GM23338 (cell line): Measurements from ENCODE around the gene DBH. TPM values are rescaled to one million over a fixed set of nuclear protein-coding genes. Genes with fewer than 3 reads are reported as not detected.

Experiments
- ATAC-seq: fragments of 200-7000 bp; cut with Tn5 transposase; 3 replicates; pipeline ENCODE4 v1.9.1; 2020
- DNase-seq: peaks from one replicate; pipeline ENCODE4 v3.0.0-alpha.2; 2015; ENCODE audit warnings: low spot score
- H2AFZ ChIP-seq: fragments of 200-600 bp; sonication (generic); 2 replicates; pipeline ENCODE4 v1.8.0; 2016; ENCODE audit warnings: antibody characterized with exemption, mild to moderate bottlenecking, moderate library complexity
- H3F3A ChIP-seq: fragments of 200-600 bp; sonication (generic); replicated peaks from 2 replicates; pipeline ENCODE4 v1.8.0; 2017; ENCODE audit warnings: antibody characterized with exemption, mixed run types, low read depth
- H3K27ac ChIP-seq: fragments of 200-600 bp; sonication (generic); 2 replicates; pipeline ENCODE4 v1.6.1; 2016; ENCODE audit warnings: low read depth
- H3K27me3 ChIP-seq: fragments of 200-600 bp; sonication (generic); 2 replicates; pipeline ENCODE4 v1.8.0; 2016; ENCODE audit warnings: mild to moderate bottlenecking, mixed run types, moderate library complexity; ENCODE audit not compliant: insufficient read depth
- H3K36me3 ChIP-seq: fragments of 200-600 bp; sonication (generic); 2 replicates; pipeline ENCODE4 v1.8.0; 2016; ENCODE audit warnings: mild to moderate bottlenecking; ENCODE audit not compliant: insufficient read depth
- H3K4me1 ChIP-seq: fragments of 200-600 bp; sonication (generic); 2 replicates; pipeline ENCODE4 v1.8.0; 2016; ENCODE audit warnings: mild to moderate bottlenecking, moderate library complexity; ENCODE audit not compliant: insufficient read depth
- H3K4me2 ChIP-seq: fragments of 200-600 bp; sonication (generic); 2 replicates; pipeline ENCODE4 v1.7.1; 2017; ENCODE audit warnings: mixed run types
- H3K4me3 ChIP-seq: fragments of 200-600 bp; sonication (generic); 2 replicates; pipeline ENCODE4 v1.6.1; 2016; ENCODE audit warnings: mixed run types
- H3K79me2 ChIP-seq: fragments of 200-600 bp; sonication (generic); replicated peaks from 2 replicates; pipeline ENCODE4 v1.8.0; 2017; ENCODE audit warnings: mild to moderate bottlenecking; ENCODE audit not compliant: insufficient read depth
- H3K9me2 ChIP-seq: fragments of 200-600 bp; sonication (generic); 2 replicates; pipeline ENCODE4 v1.8.0; 2017; ENCODE audit not compliant: insufficient read depth
- H4K20me1 ChIP-seq: fragments of 200-600 bp; sonication (generic); replicated peaks from 2 replicates; pipeline ENCODE4 v1.8.0; 2017; ENCODE audit warnings: mild to moderate bottlenecking; ENCODE audit not compliant: insufficient read depth
- H3K27ac Mint-ChIP-seq: 2 replicates; pipeline ENCODE4 v1.8.0; 2020; ENCODE audit warnings: inconsistent platforms, mild to moderate bottlenecking, moderate library complexity, mixed read lengths
- H3K27me3 Mint-ChIP-seq: 3 replicates; pipeline ENCODE4 v1.8.0; 2022; ENCODE audit warnings: low read depth, mild to moderate bottlenecking, moderate library complexity, mixed read lengths, inconsistent platforms; ENCODE audit not compliant: insufficient read depth, poor library complexity
- H3K36me3 Mint-ChIP-seq: 3 replicates; pipeline ENCODE4 v1.8.0; 2021; ENCODE audit warnings: low read depth, mild to moderate bottlenecking, inconsistent platforms, moderate library complexity, mixed read lengths
- H3K4me1 Mint-ChIP-seq: 3 replicates; pipeline ENCODE4 v1.8.0; 2020; ENCODE audit warnings: mild to moderate bottlenecking, inconsistent platforms, mixed read lengths
- H3K4me3 Mint-ChIP-seq: 3 replicates; pipeline ENCODE4 v1.8.0; 2021; ENCODE audit warnings: moderate library complexity, mild to moderate bottlenecking, inconsistent platforms, mixed read lengths
- H3K9me3 Mint-ChIP-seq: 3 replicates; pipeline ENCODE4 v1.8.0; 2020; ENCODE audit warnings: moderate library complexity, mild to moderate bottlenecking, inconsistent platforms, mixed read lengths
- CREB1 ChIP-seq: fragments of 250-450 bp; sonication (Bioruptor Pico); IDR thresholded peaks from 2 replicates; pipeline ENCODE4 v1.5.0; 2020; ENCODE audit warnings: low read depth, mild to moderate bottlenecking, moderate library complexity
- EZH2 ChIP-seq: fragments of 200-600 bp; sonication (generic); IDR thresholded peaks from one replicate; pipeline ENCODE4 v1.8.0; 2017; ENCODE audit warnings: antibody characterized with exemption, mild to moderate bottlenecking, low read depth; ENCODE audit not compliant: unreplicated experiment
- EZH2phosphoT487 ChIP-seq: fragments of 200-600 bp; sonication (generic); IDR thresholded peaks from one replicate; pipeline ENCODE4 v1.8.1; 2018; ENCODE audit warnings: antibody characterized with exemption; ENCODE audit not compliant: unreplicated experiment
- JUNB ChIP-seq: IDR thresholded peaks from one replicate; pipeline ENCODE4 v1.6.1; 2016; ENCODE audit warnings: antibody characterized with exemption; ENCODE audit not compliant: unreplicated experiment
- NANOG ChIP-seq: IDR thresholded peaks from 2 replicates; pipeline ENCODE4 v1.6.1; 2016; ENCODE audit warnings: antibody characterized with exemption, borderline replicate concordance
- POLR2AphosphoS5 ChIP-seq: IDR thresholded peaks from 2 replicates; pipeline ENCODE4 v1.6.1; 2016; ENCODE audit warnings: antibody characterized with exemption, low read depth
- STAT1 ChIP-seq: IDR thresholded peaks from one replicate; pipeline ENCODE4 v1.6.1; 2016; ENCODE audit warnings: antibody characterized with exemption; ENCODE audit not compliant: unreplicated experiment
- ZNF114 ChIP-seq: fragments of 250-450 bp; sonication (Bioruptor Pico); IDR thresholded peaks from 2 replicates; pipeline ENCODE4 v1.5.0; 2020; ENCODE audit warnings: mild to moderate bottlenecking, moderate library complexity
- ZNF331 ChIP-seq: fragments of 250-450 bp; sonication (Bioruptor Pico); IDR thresholded peaks from 2 replicates; pipeline ENCODE4 v1.5.0; 2020; ENCODE audit warnings: low read depth, mild to moderate bottlenecking, moderate library complexity
- polyA plus RNA-seq: library from polyadenylated mRNA; unstranded; fragments of >200 nt; fragmentation: Nextera tagmentation; extraction: Ambion mirVana; gene quantifications from 2 replicates; pipeline ENCODE4 v1.2.1, GENCODE V29; 2016
- total RNA-seq: library from RNA; depleted of rRNA; stranded (reverse); fragments of >200 nt; shearing (Covaris generic); gene quantifications from 2 replicates; pipeline ENCODE4 v1.2.3, GENCODE V29; 2014
- TF ChIP-seq, protein P1 (sequence below): IDR thresholded peaks from one replicate; pipeline ENCODE4 v1.6.1; 2018; ENCODE audit warnings: antibody characterized with exemption; ENCODE audit not compliant: unreplicated experiment
- TF ChIP-seq, protein P2 (sequence below): IDR thresholded peaks from 2 replicates; pipeline ENCODE4 v1.6.1; 2016; ENCODE audit warnings: antibody characterized with exemption
- TF ChIP-seq, protein P3 (sequence below): fragments of 250-450 bp; sonication (Bioruptor Pico); IDR thresholded peaks from 2 replicates; pipeline ENCODE4 v1.5.0; 2020; ENCODE audit warnings: mild to moderate bottlenecking, moderate library complexity
- TF ChIP-seq, protein P4 (sequence below), 2 experiments: fragments of 200-600 bp in 1 of 2; sonication (generic) in 1 of 2; conservative IDR thresholded peaks; 2 replicates each; pipeline versions ENCODE4 v1.5.1 to v1.6.1; 2016 to 2017; ENCODE audit warnings: antibody characterized with exemption in 2 of 2, low read depth in 2 of 2, mild to moderate bottlenecking in 2 of 2, moderate library complexity in 1 of 2

Gene DBH
- total and polyA plus RNA-seq, 2 experiments from 2014 or later: 0.08 to 0.24 TPM

DNA sequence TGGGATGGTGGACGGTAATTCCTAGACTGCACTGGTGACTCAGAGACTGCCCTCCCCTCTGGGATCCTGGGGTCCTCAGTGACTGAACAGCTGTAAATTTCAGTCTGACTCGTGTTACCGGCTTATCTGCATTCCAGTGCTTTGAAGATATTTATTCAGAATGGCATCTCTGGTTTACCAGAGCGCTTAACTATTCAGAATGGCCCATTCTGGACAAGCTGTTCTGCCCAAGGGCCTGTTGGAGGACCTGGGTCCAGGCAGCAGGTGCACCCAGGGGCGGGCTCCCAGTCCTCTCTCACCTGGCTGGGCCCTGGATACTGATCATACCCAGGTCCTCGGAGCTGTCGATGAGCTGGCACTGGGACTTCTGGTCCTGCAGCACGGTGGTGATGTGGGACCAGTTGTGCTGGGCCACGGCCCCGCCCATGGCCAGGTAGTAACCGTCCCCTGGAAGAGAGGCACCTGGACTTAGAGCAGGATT is 54.0 kb downstream of the DBH start:
- Histone ChIP-seq H3K79me2 (no peaks in the 10 kb centered on the region), H3K4me3 (no peak overlapping the region), H3K27ac (no peak overlapping the region), H3F3A (no peaks in the 10 kb centered on the region), H2AFZ (no peak overlapping the region), H3K27me3 (no peaks in the 10 kb centered on the region), H3K9me2 (no peaks in the 10 kb centered on the region), H4K20me1 (no peaks in the 10 kb centered on the region), H3K36me3 (no peaks in the 10 kb centered on the region), H3K4me1 (no peaks in the 10 kb centered on the region), H3K4me2 (no peak overlapping the region)
- H3K4me3 Mint-ChIP-seq: no peak overlapping the region
- DNase-seq: no peak
- peaks cover 13% of the 10 kb centered on the region for H3K4me1 Mint-ChIP-seq
- ATAC-seq: no peak
- no peaks in the 10 kb centered on the region for H3K9me3 Mint-ChIP-seq
- peaks cover 13% of the 10 kb centered on the region for H3K27me3 Mint-ChIP-seq
- TF ChIP-seq STAT1: no peak
- TF ChIP-seq, protein P1, sequence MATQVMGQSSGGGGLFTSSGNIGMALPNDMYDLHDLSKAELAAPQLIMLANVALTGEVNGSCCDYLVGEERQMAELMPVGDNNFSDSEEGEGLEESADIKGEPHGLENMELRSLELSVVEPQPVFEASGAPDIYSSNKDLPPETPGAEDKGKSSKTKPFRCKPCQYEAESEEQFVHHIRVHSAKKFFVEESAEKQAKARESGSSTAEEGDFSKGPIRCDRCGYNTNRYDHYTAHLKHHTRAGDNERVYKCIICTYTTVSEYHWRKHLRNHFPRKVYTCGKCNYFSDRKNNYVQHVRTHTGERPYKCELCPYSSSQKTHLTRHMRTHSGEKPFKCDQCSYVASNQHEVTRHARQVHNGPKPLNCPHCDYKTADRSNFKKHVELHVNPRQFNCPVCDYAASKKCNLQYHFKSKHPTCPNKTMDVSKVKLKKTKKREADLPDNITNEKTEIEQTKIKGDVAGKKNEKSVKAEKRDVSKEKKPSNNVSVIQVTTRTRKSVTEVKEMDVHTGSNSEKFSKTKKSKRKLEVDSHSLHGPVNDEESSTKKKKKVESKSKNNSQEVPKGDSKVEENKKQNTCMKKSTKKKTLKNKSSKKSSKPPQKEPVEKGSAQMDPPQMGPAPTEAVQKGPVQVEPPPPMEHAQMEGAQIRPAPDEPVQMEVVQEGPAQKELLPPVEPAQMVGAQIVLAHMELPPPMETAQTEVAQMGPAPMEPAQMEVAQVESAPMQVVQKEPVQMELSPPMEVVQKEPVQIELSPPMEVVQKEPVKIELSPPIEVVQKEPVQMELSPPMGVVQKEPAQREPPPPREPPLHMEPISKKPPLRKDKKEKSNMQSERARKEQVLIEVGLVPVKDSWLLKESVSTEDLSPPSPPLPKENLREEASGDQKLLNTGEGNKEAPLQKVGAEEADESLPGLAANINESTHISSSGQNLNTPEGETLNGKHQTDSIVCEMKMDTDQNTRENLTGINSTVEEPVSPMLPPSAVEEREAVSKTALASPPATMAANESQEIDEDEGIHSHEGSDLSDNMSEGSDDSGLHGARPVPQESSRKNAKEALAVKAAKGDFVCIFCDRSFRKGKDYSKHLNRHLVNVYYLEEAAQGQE: no peak
- no peak for TF ChIP-seq EZH2
- TF ChIP-seq, protein P2, sequence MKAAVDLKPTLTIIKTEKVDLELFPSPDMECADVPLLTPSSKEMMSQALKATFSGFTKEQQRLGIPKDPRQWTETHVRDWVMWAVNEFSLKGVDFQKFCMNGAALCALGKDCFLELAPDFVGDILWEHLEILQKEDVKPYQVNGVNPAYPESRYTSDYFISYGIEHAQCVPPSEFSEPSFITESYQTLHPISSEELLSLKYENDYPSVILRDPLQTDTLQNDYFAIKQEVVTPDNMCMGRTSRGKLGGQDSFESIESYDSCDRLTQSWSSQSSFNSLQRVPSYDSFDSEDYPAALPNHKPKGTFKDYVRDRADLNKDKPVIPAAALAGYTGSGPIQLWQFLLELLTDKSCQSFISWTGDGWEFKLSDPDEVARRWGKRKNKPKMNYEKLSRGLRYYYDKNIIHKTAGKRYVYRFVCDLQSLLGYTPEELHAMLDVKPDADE: no peak
- no peak for TF ChIP-seq CREB1 (CRISPR knock-in tag)
- no peak for TF ChIP-seq POLR2AphosphoS5
- TF ChIP-seq ZNF331 (CRISPR knock-in tag): no peak
- no peak for TF ChIP-seq JUNB
- no peak for TF ChIP-seq ZNF114
- no peak for TF ChIP-seq EZH2phosphoT487
- TF ChIP-seq NANOG: no peak
- TF ChIP-seq, protein P3, sequence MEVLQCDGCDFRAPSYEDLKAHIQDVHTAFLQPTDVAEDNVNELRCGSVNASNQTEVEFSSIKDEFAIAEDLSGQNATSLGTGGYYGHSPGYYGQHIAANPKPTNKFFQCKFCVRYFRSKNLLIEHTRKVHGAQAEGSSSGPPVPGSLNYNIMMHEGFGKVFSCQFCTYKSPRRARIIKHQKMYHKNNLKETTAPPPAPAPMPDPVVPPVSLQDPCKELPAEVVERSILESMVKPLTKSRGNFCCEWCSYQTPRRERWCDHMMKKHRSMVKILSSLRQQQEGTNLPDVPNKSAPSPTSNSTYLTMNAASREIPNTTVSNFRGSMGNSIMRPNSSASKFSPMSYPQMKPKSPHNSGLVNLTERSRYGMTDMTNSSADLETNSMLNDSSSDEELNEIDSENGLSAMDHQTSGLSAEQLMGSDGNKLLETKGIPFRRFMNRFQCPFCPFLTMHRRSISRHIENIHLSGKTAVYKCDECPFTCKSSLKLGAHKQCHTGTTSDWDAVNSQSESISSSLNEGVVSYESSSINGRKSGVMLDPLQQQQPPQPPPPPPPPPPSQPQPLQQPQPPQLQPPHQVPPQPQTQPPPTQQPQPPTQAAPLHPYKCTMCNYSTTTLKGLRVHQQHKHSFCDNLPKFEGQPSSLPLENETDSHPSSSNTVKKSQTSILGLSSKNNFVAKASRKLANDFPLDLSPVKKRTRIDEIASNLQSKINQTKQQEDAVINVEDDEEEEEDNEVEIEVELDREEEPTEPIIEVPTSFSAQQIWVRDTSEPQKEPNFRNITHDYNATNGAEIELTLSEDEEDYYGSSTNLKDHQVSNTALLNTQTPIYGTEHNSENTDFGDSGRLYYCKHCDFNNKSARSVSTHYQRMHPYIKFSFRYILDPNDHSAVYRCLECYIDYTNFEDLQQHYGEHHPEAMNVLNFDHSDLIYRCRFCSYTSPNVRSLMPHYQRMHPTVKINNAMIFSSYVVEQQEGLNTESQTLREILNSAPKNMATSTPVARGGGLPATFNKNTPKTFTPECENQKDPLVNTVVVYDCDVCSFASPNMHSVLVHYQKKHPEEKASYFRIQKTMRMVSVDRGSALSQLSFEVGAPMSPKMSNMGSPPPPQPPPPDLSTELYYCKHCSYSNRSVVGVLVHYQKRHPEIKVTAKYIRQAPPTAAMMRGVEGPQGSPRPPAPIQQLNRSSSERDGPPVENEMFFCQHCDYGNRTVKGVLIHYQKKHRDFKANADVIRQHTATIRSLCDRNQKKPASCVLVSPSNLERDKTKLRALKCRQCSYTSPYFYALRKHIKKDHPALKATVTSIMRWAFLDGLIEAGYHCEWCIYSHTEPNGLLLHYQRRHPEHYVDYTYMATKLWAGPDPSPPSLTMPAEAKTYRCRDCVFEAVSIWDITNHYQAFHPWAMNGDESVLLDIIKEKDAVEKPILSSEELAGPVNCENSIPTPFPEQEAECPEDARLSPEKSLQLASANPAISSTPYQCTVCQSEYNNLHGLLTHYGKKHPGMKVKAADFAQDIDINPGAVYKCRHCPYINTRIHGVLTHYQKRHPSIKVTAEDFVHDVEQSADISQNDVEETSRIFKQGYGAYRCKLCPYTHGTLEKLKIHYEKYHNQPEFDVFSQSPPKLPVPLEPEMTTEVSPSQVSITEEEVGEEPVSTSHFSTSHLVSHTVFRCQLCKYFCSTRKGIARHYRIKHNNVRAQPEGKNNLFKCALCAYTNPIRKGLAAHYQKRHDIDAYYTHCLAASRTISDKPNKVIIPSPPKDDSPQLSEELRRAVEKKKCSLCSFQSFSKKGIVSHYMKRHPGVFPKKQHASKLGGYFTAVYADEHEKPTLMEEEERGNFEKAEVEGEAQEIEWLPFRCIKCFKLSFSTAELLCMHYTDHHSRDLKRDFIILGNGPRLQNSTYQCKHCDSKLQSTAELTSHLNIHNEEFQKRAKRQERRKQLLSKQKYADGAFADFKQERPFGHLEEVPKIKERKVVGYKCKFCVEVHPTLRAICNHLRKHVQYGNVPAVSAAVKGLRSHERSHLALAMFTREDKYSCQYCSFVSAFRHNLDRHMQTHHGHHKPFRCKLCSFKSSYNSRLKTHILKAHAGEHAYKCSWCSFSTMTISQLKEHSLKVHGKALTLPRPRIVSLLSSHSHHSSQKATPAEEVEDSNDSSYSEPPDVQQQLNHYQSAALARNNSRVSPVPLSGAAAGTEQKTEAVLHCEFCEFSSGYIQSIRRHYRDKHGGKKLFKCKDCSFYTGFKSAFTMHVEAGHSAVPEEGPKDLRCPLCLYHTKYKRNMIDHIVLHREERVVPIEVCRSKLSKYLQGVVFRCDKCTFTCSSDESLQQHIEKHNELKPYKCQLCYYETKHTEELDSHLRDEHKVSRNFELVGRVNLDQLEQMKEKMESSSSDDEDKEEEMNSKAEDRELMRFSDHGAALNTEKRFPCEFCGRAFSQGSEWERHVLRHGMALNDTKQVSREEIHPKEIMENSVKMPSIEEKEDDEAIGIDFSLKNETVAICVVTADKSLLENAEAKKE (CRISPR knock-in tag): no peak
- TF ChIP-seq, protein P4, sequence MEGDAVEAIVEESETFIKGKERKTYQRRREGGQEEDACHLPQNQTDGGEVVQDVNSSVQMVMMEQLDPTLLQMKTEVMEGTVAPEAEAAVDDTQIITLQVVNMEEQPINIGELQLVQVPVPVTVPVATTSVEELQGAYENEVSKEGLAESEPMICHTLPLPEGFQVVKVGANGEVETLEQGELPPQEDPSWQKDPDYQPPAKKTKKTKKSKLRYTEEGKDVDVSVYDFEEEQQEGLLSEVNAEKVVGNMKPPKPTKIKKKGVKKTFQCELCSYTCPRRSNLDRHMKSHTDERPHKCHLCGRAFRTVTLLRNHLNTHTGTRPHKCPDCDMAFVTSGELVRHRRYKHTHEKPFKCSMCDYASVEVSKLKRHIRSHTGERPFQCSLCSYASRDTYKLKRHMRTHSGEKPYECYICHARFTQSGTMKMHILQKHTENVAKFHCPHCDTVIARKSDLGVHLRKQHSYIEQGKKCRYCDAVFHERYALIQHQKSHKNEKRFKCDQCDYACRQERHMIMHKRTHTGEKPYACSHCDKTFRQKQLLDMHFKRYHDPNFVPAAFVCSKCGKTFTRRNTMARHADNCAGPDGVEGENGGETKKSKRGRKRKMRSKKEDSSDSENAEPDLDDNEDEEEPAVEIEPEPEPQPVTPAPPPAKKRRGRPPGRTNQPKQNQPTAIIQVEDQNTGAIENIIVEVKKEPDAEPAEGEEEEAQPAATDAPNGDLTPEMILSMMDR (conservative IDR thresholded peaks at IDR 0.05; ENCODE audit: low read depth in 2 of 2): no peak
- no peak overlapping the region for H3K27ac Mint-ChIP-seq
- H3K36me3 Mint-ChIP-seq: no peaks in the 10 kb centered on the region; the same call in 2 of the 3 replicates
